ENCODE data around the gene CDKN2A.
"Not testable (repeated sequence)": the region's sequence is repeated elsewhere in the genome, so short reads cannot be mapped to it uniquely, and the experiment has no call there.

Gene CDKN2A

DNA sequence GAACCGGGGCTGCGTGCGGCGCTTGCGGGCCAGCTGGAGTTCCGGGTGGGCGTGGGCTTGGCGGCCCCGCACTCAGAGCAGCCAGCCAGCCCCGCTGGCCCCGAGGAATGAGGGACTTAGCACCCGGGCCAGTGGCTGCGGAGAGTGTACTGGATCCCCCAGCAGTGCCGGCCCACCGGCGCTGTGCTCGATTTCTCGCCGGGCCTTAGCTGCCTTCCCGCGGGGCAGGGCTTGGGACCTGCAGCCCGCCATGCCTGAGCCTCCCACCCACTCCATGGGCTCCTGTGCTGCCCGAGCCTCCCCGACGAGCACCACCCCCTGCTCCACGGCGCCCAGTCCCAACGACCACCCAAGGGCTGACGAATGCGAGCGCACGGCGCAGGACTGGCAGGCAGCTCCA, 34.9 kb downstream of the CDKN2A start:
- not testable (repeated sequence) for H3K4me1 ChIP-seq (ENCODE audit: control insufficient read depth, low read depth, low read length); H2BK15ac ChIP-seq (replicated peaks; ENCODE audit: low read depth); H2AK5ac ChIP-seq (ENCODE audit: low read length); H3K79me2 ChIP-seq (ENCODE audit: control insufficient read depth, insufficient read depth, low read length); H3K56ac ChIP-seq (ENCODE audit: low read length); H4K8ac ChIP-seq (ENCODE audit: low read depth, low read length); DNase-seq; H3K4me2 ChIP-seq (ENCODE audit: low read length); H3K27me3 ChIP-seq (ENCODE audit: insufficient read depth, low read length, poor library complexity); H2BK120ac ChIP-seq (ENCODE audit: low read depth, low read length); H3K9ac ChIP-seq (ENCODE audit: low read length); H3K23ac ChIP-seq (ENCODE audit: low read length); H3K4me3 ChIP-seq (ENCODE audit: low read length); H3K4ac ChIP-seq (ENCODE audit: low read depth, low read length); H3K27ac ChIP-seq (ENCODE audit: low read depth, low read length); H3K18ac ChIP-seq (ENCODE audit: low read length); H2BK5ac ChIP-seq (ENCODE audit: low read length); H4K5ac ChIP-seq (ENCODE audit: low read length); H3K79me1 ChIP-seq (ENCODE audit: low read length); H3K36me3 ChIP-seq (ENCODE audit: control insufficient read depth, insufficient read depth, low read length)
- no CpG with 5 or more reads among the region's 33 CpGs for WGBS (ENCODE audit: extremely low coverage, insufficient coverage, low lambda C conversion rate)

DNA sequence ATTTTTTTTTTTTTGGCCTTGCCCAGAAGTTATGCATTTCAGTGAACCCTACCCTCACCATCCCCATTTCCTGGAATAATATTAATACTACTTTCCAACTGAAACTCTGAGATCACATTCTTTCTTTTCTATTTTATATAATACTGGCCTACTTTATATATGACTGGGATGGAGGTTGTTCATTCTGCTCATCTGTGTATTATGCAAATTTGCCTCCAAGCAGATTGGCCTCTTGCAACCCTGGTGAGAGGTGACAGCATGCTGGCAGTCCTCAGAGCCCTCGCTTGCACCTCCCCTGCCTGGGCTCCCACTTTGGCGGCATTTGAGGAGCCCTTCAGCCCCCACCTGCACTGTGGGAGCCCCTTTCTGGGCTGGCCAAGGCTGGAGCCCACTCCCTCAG, 35.4 kb downstream of the CDKN2A start:
- H3K18ac ChIP-seq (ENCODE audit: low read length): no peak overlapping the region
- H3K27ac ChIP-seq (ENCODE audit: low read depth, low read length): no peak overlapping the region
- no peaks in the 10 kb centered on the region for H3K4me1 ChIP-seq (ENCODE audit: control insufficient read depth, low read depth, low read length)
- no peak overlapping the region for H4K8ac ChIP-seq (ENCODE audit: low read depth, low read length)
- H2BK15ac ChIP-seq (replicated peaks; ENCODE audit: low read depth): no peak overlapping the region
- no peak overlapping the region for H3K56ac ChIP-seq (ENCODE audit: low read length)
- H3K4ac ChIP-seq (ENCODE audit: low read depth, low read length): no peak overlapping the region
- H2BK120ac ChIP-seq (ENCODE audit: low read depth, low read length): no peak overlapping the region
- H3K23ac ChIP-seq (ENCODE audit: low read length): no peak overlapping the region
- H2BK5ac ChIP-seq (ENCODE audit: low read length): no peak overlapping the region
- no peak overlapping the region for H3K4me3 ChIP-seq (ENCODE audit: low read length)
- H3K27me3 ChIP-seq (ENCODE audit: insufficient read depth, low read length, poor library complexity): no peaks in the 10 kb centered on the region
- no peak overlapping the region for H2AK5ac ChIP-seq (ENCODE audit: low read length)
- H4K5ac ChIP-seq (ENCODE audit: low read length): no peak overlapping the region
- DNase-seq: no peak
- H3K79me2 ChIP-seq (ENCODE audit: control insufficient read depth, insufficient read depth, low read length): no peaks in the 10 kb centered on the region
- no peak overlapping the region for H3K9ac ChIP-seq (ENCODE audit: low read length)
- WGBS (ENCODE audit: extremely low coverage, insufficient coverage, low lambda C conversion rate): no CpG with 5 or more reads among the region's 2 CpGs
- no peak overlapping the region for H3K4me2 ChIP-seq (ENCODE audit: low read length)
- no peaks in the 10 kb centered on the region for H3K36me3 ChIP-seq (ENCODE audit: control insufficient read depth, insufficient read depth, low read length)
- no peaks in the 10 kb centered on the region for H3K79me1 ChIP-seq (ENCODE audit: low read length)

DNA sequence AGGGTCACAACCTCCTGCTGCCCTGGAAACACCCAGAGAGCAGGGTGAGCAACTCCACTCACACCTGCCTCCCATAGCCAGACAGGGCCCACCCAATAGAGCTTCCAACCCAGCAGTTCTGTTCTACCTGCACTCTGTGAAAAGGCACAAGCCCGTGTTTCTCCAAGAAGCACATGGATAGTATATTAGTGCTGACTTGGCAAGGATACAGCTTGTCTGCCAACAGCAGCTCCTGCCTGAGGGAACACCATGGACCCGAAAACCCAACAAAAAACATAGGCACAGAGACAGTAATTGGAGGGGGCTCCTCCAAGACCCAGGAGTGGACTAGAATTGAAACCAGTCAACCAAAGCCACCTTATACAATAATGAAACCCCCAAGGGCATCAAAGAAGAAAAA, 48.6 kb downstream of the CDKN2A start:
- WGBS (ENCODE audit: extremely low coverage, insufficient coverage, low lambda C conversion rate): no CpG with 5 or more reads among the region's 2 CpGs
- no peak overlapping the region for H3K27ac ChIP-seq (ENCODE audit: low read depth, low read length)
- no peak overlapping the region for H3K18ac ChIP-seq (ENCODE audit: low read length)
- DNase-seq: no peak
- no peak overlapping the region for H3K56ac ChIP-seq (ENCODE audit: low read length)
- H2BK120ac ChIP-seq (ENCODE audit: low read depth, low read length): no peak overlapping the region
- no peak overlapping the region for H3K4me2 ChIP-seq (ENCODE audit: low read length)
- no peak overlapping the region for H2AK5ac ChIP-seq (ENCODE audit: low read length)
- H2BK5ac ChIP-seq (ENCODE audit: low read length): no peak overlapping the region
- H3K4me3 ChIP-seq (ENCODE audit: low read length): no peak overlapping the region
- no peaks in the 10 kb centered on the region for H3K79me2 ChIP-seq (ENCODE audit: control insufficient read depth, insufficient read depth, low read length)
- H3K23ac ChIP-seq (ENCODE audit: low read length): no peak overlapping the region
- H4K5ac ChIP-seq (ENCODE audit: low read length): no peak overlapping the region
- H3K9ac ChIP-seq (ENCODE audit: low read length): no peak overlapping the region
- no peak overlapping the region for H4K8ac ChIP-seq (ENCODE audit: low read depth, low read length)
- no peaks in the 10 kb centered on the region for H3K4me1 ChIP-seq (ENCODE audit: control insufficient read depth, low read depth, low read length)
- no peaks in the 10 kb centered on the region for H3K36me3 ChIP-seq (ENCODE audit: control insufficient read depth, insufficient read depth, low read length)
- H3K4ac ChIP-seq (ENCODE audit: low read depth, low read length): no peak overlapping the region
- H3K27me3 ChIP-seq (ENCODE audit: insufficient read depth, low read length, poor library complexity): no peaks in the 10 kb centered on the region
- no peaks in the 10 kb centered on the region for H3K79me1 ChIP-seq (ENCODE audit: low read length)
- no peak overlapping the region for H2BK15ac ChIP-seq (replicated peaks; ENCODE audit: low read depth)

DNA sequence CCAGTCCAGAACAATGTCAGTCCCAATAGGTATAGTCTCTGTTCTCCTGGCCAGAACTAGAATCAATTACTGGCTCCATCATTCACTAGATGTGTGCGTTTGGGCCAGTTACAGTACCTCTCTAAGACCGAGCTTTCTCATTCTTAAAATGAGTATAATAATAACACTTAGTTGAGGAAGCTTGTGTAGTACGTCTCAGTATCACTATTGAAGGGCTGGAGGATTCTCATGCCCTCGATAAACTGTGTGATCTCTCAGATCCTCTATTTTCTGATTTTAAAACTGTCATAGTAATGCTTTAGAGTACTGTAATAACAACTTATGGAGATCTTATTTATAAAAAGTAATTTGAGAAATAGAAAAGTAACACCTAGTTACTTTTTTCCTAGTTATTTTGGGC, 50.7 kb downstream of the CDKN2A start:
- no peak overlapping the region for H2AK5ac ChIP-seq (ENCODE audit: low read length)
- no peak overlapping the region for H3K27ac ChIP-seq (ENCODE audit: low read depth, low read length)
- no peak overlapping the region for H4K5ac ChIP-seq (ENCODE audit: low read length)
- H3K4me1 ChIP-seq (ENCODE audit: control insufficient read depth, low read depth, low read length): no peaks in the 10 kb centered on the region
- H4K8ac ChIP-seq (ENCODE audit: low read depth, low read length): no peak overlapping the region
- no peaks in the 10 kb centered on the region for H3K27me3 ChIP-seq (ENCODE audit: insufficient read depth, low read length, poor library complexity)
- H3K4me2 ChIP-seq (ENCODE audit: low read length): no peak overlapping the region
- H3K79me1 ChIP-seq (ENCODE audit: low read length): no peaks in the 10 kb centered on the region
- no peaks in the 10 kb centered on the region for H3K36me3 ChIP-seq (ENCODE audit: control insufficient read depth, insufficient read depth, low read length)
- no CpG with 5 or more reads among the region's 4 CpGs for WGBS (ENCODE audit: extremely low coverage, insufficient coverage, low lambda C conversion rate)
- DNase-seq: no peak
- H2BK120ac ChIP-seq (ENCODE audit: low read depth, low read length): no peak overlapping the region
- no peak overlapping the region for H2BK5ac ChIP-seq (ENCODE audit: low read length)
- no peak overlapping the region for H3K4me3 ChIP-seq (ENCODE audit: low read length)
- no peak overlapping the region for H3K56ac ChIP-seq (ENCODE audit: low read length)
- H2BK15ac ChIP-seq (replicated peaks; ENCODE audit: low read depth): no peak overlapping the region
- H3K18ac ChIP-seq (ENCODE audit: low read length): no peak overlapping the region
- H3K79me2 ChIP-seq (ENCODE audit: control insufficient read depth, insufficient read depth, low read length): no peaks in the 10 kb centered on the region
- no peak overlapping the region for H3K4ac ChIP-seq (ENCODE audit: low read depth, low read length)
- H3K23ac ChIP-seq (ENCODE audit: low read length): no peak overlapping the region
- no peak overlapping the region for H3K9ac ChIP-seq (ENCODE audit: low read length)

DNA sequence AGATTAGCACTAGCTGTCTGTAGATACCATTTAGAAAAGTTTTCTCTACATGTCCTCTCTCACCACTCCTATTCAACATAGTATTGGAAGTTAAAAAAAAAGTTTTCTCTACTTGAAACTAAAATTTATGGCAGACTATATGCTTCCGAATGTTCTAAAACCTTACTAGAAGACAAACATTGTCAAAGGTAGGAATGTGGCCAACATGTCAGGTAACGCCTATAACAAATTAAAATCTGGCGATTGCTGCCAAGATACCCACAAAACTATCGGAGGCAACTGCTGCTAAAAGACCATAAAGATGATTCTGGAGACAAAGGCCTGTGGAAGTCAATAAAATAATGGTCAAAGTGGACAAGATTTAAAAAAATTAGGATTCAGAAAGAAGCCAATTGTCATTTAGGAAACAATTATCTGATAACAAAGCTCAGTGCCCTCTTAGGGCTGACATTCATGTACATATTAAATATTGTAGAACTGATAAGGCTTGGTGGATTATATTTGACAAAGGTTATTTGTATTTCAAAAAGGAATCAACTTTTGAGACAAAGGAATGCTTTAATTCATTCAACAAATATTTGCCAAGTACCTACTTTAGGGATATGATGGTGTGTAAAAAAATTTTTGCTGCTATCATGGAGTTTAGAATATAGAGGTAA, 52.7 kb downstream of the CDKN2A start:
- no peak overlapping the region for H2BK15ac ChIP-seq (replicated peaks; ENCODE audit: low read depth)
- DNase-seq: no peak
- no peaks in the 10 kb centered on the region for H3K27me3 ChIP-seq (ENCODE audit: insufficient read depth, low read length, poor library complexity)
- H3K79me2 ChIP-seq (ENCODE audit: control insufficient read depth, insufficient read depth, low read length): no peaks in the 10 kb centered on the region
- H3K4ac ChIP-seq (ENCODE audit: low read depth, low read length): no peak overlapping the region
- H3K79me1 ChIP-seq (ENCODE audit: low read length): no peaks in the 10 kb centered on the region
- H2AK5ac ChIP-seq (ENCODE audit: low read length): no peak overlapping the region
- H3K18ac ChIP-seq (ENCODE audit: low read length): no peak overlapping the region
- H4K8ac ChIP-seq (ENCODE audit: low read depth, low read length): no peak overlapping the region
- H3K36me3 ChIP-seq (ENCODE audit: control insufficient read depth, insufficient read depth, low read length): no peaks in the 10 kb centered on the region
- H3K23ac ChIP-seq (ENCODE audit: low read length): no peak overlapping the region
- no CpG with 5 or more reads among the region's 4 CpGs for WGBS (ENCODE audit: extremely low coverage, insufficient coverage, low lambda C conversion rate)
- H3K56ac ChIP-seq (ENCODE audit: low read length): no peak overlapping the region
- no peak overlapping the region for H3K27ac ChIP-seq (ENCODE audit: low read depth, low read length)
- no peak overlapping the region for H3K9ac ChIP-seq (ENCODE audit: low read length)
- no peak overlapping the region for H3K4me2 ChIP-seq (ENCODE audit: low read length)
- H2BK120ac ChIP-seq (ENCODE audit: low read depth, low read length): no peak overlapping the region
- no peak overlapping the region for H4K5ac ChIP-seq (ENCODE audit: low read length)
- H2BK5ac ChIP-seq (ENCODE audit: low read length): no peak overlapping the region
- no peaks in the 10 kb centered on the region for H3K4me1 ChIP-seq (ENCODE audit: control insufficient read depth, low read depth, low read length)
- H3K4me3 ChIP-seq (ENCODE audit: low read length): no peak overlapping the region

DNA sequence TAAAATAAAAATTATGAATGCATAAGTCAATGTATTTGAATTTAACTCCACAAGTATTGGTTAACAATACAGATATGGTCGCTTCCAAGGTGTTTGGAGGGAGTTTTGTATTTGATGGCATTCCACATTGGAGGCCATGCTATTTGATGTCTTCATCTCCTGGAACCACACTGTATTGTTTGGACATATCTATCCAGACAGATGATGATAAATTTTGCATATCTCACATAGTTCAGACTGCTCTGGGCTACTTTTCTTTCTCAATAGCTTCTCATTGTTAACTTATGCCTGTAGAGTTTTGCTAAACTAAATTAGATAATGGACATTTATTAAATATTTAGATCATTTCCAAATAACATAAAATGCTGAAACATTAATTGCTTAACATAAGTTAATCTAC, 58.0 kb downstream of the CDKN2A start:
- H3K23ac ChIP-seq (ENCODE audit: low read length): no peak overlapping the region
- H3K9ac ChIP-seq (ENCODE audit: low read length): no peak overlapping the region
- no peak overlapping the region for H3K27ac ChIP-seq (ENCODE audit: low read depth, low read length)
- DNase-seq: no peak
- no peak overlapping the region for H4K5ac ChIP-seq (ENCODE audit: low read length)
- no peaks in the 10 kb centered on the region for H3K36me3 ChIP-seq (ENCODE audit: control insufficient read depth, insufficient read depth, low read length)
- H3K4me1 ChIP-seq (ENCODE audit: control insufficient read depth, low read depth, low read length): peaks cover 2% of the 10 kb centered on the region
- no peaks in the 10 kb centered on the region for H3K79me1 ChIP-seq (ENCODE audit: low read length)
- no peak overlapping the region for H4K8ac ChIP-seq (ENCODE audit: low read depth, low read length)
- H3K4me3 ChIP-seq (ENCODE audit: low read length): no peak overlapping the region
- H3K27me3 ChIP-seq (ENCODE audit: insufficient read depth, low read length, poor library complexity): no peaks in the 10 kb centered on the region
- no peak overlapping the region for H3K56ac ChIP-seq (ENCODE audit: low read length)
- H3K79me2 ChIP-seq (ENCODE audit: control insufficient read depth, insufficient read depth, low read length): no peaks in the 10 kb centered on the region
- no peak overlapping the region for H2AK5ac ChIP-seq (ENCODE audit: low read length)
- no peak overlapping the region for H3K4ac ChIP-seq (ENCODE audit: low read depth, low read length)
- H3K18ac ChIP-seq (ENCODE audit: low read length): no peak overlapping the region
- H2BK5ac ChIP-seq (ENCODE audit: low read length): no peak overlapping the region
- no peak overlapping the region for H2BK120ac ChIP-seq (ENCODE audit: low read depth, low read length)
- no CpG with 5 or more reads among the region's 1 CpG for WGBS (ENCODE audit: extremely low coverage, insufficient coverage, low lambda C conversion rate)
- H2BK15ac ChIP-seq (replicated peaks; ENCODE audit: low read depth): no peak overlapping the region
- H3K4me2 ChIP-seq (ENCODE audit: low read length): no peak overlapping the region
